ENCODE measurements around the gene SART1.

DNA sequence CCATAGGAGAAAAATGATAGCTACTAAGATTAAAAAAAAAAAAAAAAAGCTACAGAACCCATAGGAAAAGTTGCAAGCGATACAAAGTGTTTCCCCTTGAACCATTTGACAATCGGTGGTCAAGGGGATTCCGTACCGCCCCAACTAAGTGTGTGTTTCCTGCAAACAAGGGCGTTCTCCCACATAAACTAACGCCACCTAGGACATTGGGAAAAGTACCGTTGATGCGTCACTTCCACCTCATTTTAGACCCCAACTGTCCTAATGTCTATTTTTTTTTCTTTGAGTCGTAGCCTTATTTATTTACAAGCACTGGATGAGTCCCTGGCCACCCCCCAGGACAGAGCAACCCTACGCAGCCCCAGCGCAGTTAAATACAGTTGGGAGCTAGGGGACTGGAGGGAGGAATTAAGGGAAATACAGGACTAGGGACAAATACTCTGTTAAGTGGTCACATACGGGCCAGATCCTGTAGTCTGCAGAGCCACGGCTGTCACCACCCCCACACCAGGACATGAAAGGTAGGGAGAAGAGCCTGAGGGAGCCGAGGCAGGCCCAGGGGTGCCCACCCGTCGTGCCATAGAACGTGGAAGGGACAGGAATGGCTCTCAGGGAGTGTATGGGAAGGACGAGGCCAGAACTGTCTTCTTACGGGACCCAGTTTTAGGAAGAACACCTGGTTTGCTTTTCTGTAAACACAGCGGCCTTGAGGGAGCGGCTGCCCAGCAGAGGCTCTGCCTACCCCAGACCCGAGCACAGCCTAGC lies 21.5 kb downstream of the SART1 start:
- TF ChIP-seq, protein P1, sequence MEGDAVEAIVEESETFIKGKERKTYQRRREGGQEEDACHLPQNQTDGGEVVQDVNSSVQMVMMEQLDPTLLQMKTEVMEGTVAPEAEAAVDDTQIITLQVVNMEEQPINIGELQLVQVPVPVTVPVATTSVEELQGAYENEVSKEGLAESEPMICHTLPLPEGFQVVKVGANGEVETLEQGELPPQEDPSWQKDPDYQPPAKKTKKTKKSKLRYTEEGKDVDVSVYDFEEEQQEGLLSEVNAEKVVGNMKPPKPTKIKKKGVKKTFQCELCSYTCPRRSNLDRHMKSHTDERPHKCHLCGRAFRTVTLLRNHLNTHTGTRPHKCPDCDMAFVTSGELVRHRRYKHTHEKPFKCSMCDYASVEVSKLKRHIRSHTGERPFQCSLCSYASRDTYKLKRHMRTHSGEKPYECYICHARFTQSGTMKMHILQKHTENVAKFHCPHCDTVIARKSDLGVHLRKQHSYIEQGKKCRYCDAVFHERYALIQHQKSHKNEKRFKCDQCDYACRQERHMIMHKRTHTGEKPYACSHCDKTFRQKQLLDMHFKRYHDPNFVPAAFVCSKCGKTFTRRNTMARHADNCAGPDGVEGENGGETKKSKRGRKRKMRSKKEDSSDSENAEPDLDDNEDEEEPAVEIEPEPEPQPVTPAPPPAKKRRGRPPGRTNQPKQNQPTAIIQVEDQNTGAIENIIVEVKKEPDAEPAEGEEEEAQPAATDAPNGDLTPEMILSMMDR (IDR thresholded peaks at IDR 0.05; ENCODE audit: insufficient read depth, low read length, poor library complexity, severe bottlenecking): no peak
- TF ChIP-seq EZH2phosphoT487 (conservative IDR thresholded peaks at IDR 0.05; ENCODE audit: low read length): no peak
